C4-2B (cell line): ENCODE results near the gene PPP2R3B.
"Not testable (repeated sequence)": the region's sequence is repeated elsewhere in the genome, so short reads cannot be mapped to it uniquely, and the experiment has no call there.

Experiments
- CTCF ChIP-seq: fragments of 450-650 bp; conservative IDR thresholded peaks from 2 replicates; pipeline ENCODE4 v1.5.1; 2017; ENCODE audit warnings: mild to moderate bottlenecking
- ZFX ChIP-seq: fragments of 450-650 bp; IDR thresholded peaks from 2 replicates; pipeline ENCODE4 v1.6.1; 2017

GRCh38 chrX:376206-376605 is 10.5 kb downstream of the PPP2R3B start:
- not testable (repeated sequence) for TF ChIP-seq CTCF, ZFX
